HepG2 (cell line): ENCODE data around the gene ZMIZ1. TPM values are rescaled to one million over a fixed set of nuclear protein-coding genes. Genes with fewer than 3 reads are reported as not detected.
A peak's percentile ranks its signal among the peaks of the same experiment; 100 is the strongest.

Experiments
- ATAC-seq: fragments of 200-7000 bp; cut with Tn5 transposase; 3 replicates; pipeline ENCODE4 v1.9.1; 2020; ENCODE audit warnings: mild to moderate bottlenecking, moderate library complexity
- BruUV-seq: library from RNA; stranded (reverse); fragments of 400-500 nt; replicated peaks from 2 replicates; lab custom pipeline; 2021; lab: Mats Ljungman, UMichigan
- CTCF ChIA-PET: fragments of 300-600 bp; formaldehyde crosslinking; extraction: SDS; loops from one replicate; lab custom pipeline; 2021; ENCODE audit warnings: low total read pairs, inconsistent platforms, low intra/inter-chr PET ratio; lab: Yijun Ruan, JAX
- POLR2A ChIA-PET: fragments of 350-600 bp; sonication (Branson Sonifier 250); formaldehyde crosslinking; loops from one replicate; lab custom pipeline; 2020; ENCODE audit warnings: antibody characterized with exemption, inconsistent platforms; lab: Yijun Ruan, JAX
- DNase-seq: peaks from one replicate; pipeline ENCODE4 v3.0.0-alpha.2; 2015; ENCODE audit warnings: low spot score
- FAIRE-seq: peaks from 3 replicates; lab custom pipeline; 2011; peaks lifted over from hg19 to GRCh38; lab: Jason Lieb, UNC
- H2AFZ ChIP-seq: one replicate; pipeline ENCODE4 v1.6.1; 2011; ENCODE audit warnings: low read length, inconsistent platforms
- H3K27ac ChIP-seq: fragments of 300-600 bp; 3 replicates; pipeline ENCODE4 v1.8.0; 2011; ENCODE audit warnings: mixed run types, mild to moderate bottlenecking, mixed read lengths, low read length, inconsistent platforms; ENCODE audit not compliant: insufficient read depth; ENCODE audit errors: extremely low read length
- H3K27me3 ChIP-seq, 2 experiments: fragments of 200-600 bp in 1 of 2; 2 replicates in 1 of 2; 3 replicates in 1 of 2; pipeline versions ENCODE4 v1.6.0 to v1.8.0; 2011; ENCODE audit warnings: low read length in 2 of 2, mild to moderate bottlenecking in 2 of 2, moderate library complexity in 2 of 2, inconsistent platforms in 1 of 2; ENCODE audit not compliant: insufficient read depth in 2 of 2, control insufficient read depth in 1 of 2
- H3K36me3 ChIP-seq, 2 experiments: fragments of 200-600 bp in 1 of 2; replicated peaks in 1 of 2; 2 replicates in 1 of 2; 3 replicates in 1 of 2; pipeline versions ENCODE4 v1.5.1 to v1.8.0; 2011; ENCODE audit warnings: low read length in 2 of 2, inconsistent platforms in 1 of 2; ENCODE audit not compliant: insufficient read depth in 2 of 2, control insufficient read depth in 1 of 2
- H3K4me1 ChIP-seq: 2 replicates; pipeline ENCODE4 v1.5.1; 2012; ENCODE audit warnings: low read length, inconsistent platforms; ENCODE audit not compliant: insufficient read depth
- H3K4me2 ChIP-seq: 2 replicates; pipeline ENCODE4 v1.6.0; 2011; ENCODE audit warnings: low read depth, low read length, inconsistent platforms
- H3K4me3 ChIP-seq, 3 experiments: fragments of 200-600 bp in 1 of 3; sonication (generic), shearing (Covaris generic) in 1 of 3; replicated peaks in 1 of 3; 2 replicates each; pipeline ENCODE4 v1.5.1; 2011 to 2016; ENCODE audit warnings: low read length in 3 of 3, inconsistent platforms in 2 of 3, low read depth in 2 of 3, mild to moderate bottlenecking in 2 of 3, control low read depth in 1 of 3, mixed read lengths in 1 of 3; ENCODE audit not compliant: insufficient read depth in 1 of 3
- H3K79me2 ChIP-seq: one replicate; pipeline ENCODE4 v1.6.1; 2011; ENCODE audit warnings: low read length, inconsistent platforms; ENCODE audit not compliant: insufficient read depth
- H3K9ac ChIP-seq: 2 replicates; pipeline ENCODE4 v1.6.0; 2011; ENCODE audit warnings: mild to moderate bottlenecking, low read depth, low read length, inconsistent platforms; ENCODE audit not compliant: insufficient read depth
- H3K9me3 ChIP-seq: 2 replicates; pipeline ENCODE4 v1.5.1; 2012; ENCODE audit warnings: mild to moderate bottlenecking, low read length
- H4K20me1 ChIP-seq: 2 replicates; pipeline ENCODE4 v1.6.0; 2011; ENCODE audit warnings: inconsistent platforms, mild to moderate bottlenecking, low read length, moderate library complexity; ENCODE audit not compliant: insufficient read depth
- ATF2 ChIP-seq: sonication (generic); formaldehyde crosslinking; IDR thresholded peaks from 2 replicates; pipeline ENCODE4 v1.4.0; 2020; ENCODE audit warnings: missing genetic modification reagents
- HIC2 ChIP-seq: sonication (generic); formaldehyde crosslinking; IDR thresholded peaks from 2 replicates; pipeline ENCODE4 v1.9.0; 2022; ENCODE audit warnings: low read depth, missing genetic modification reagents
- HNRNPL ChIP-seq: fragments of 200-400 bp; formaldehyde crosslinking; IDR thresholded peaks from 2 replicates; pipeline ENCODE4 v1.6.1; 2017; ENCODE audit warnings: mild to moderate bottlenecking, low read depth, low read length
- RBFOX2 ChIP-seq: fragments of 200-400 bp; formaldehyde crosslinking; IDR thresholded peaks from 2 replicates; pipeline ENCODE4 v1.6.1; 2017; ENCODE audit warnings: low read depth, mild to moderate bottlenecking, low read length
- WGBS: methylation state at CpG from one replicate; pipeline ENCODE4 v1.1.6; 2017; ENCODE audit warnings: low lambda C conversion rate; 5-methylcytosine and 5-hydroxymethylcytosine counted together
- in situ Hi-C: cut with HindIII; loops from 2 replicates; pipeline ENCODE4 v1.10.0; 2017; ENCODE audit warnings: low pct_unique_long_range_greater_than_20kb; ENCODE audit not compliant: extremely low pct_ligation_motif_present
- intact Hi-C: fragments of 100-400 bp; cut with micrococcal nuclease; formaldehyde crosslinking; loops from one replicate; pipeline ENCODE4 v1.10.0; 2022; ENCODE audit not compliant: unreplicated experiment
- polyA plus RNA-seq, 8 experiments: library from polyadenylated mRNA; depleted of rRNA in 3 of 8; stranded (reverse) in 7 of 8; unstranded in 1 of 8; fragments of >200 nt; fragmentation: Illumina TruSeq in 4 of 8; extraction: Trizol in 4 of 8; gene quantifications; 2 replicates each; pipeline versions ENCODE4 v1.2.1 to v1.2.3, GENCODE V29; 2011 to 2016; ENCODE audit warnings: low read depth in 4 of 8, missing spikeins in 1 of 8, mixed read lengths in 1 of 8; ENCODE audit not compliant: insufficient read depth in 1 of 8
- total RNA-seq, 5 experiments: library from RNA; depleted of rRNA; stranded (reverse); fragments of >200 nt; fragmentation: Illumina TruSeq; extraction: Trizol; gene quantifications; 2 replicates each; pipeline ENCODE4 v1.2.3, GENCODE V29; 2016; ENCODE audit warnings: low read depth in 1 of 5

ZMIZ1 gene
- total and polyA plus RNA-seq, 2 of the 13 experiments (the other 11 are each of a cell fraction or from before 2014, with no cell fraction given), result 5.3 to 10.2 TPM

GRCh38 chr10:79351332-79351731 is 282.6 kb downstream of the ZMIZ1 start:
- in situ Hi-C loops, result no loop called here
- Histone ChIP-seq H4K20me1 (peaks cover 56% of the 10 kb centered on the region), H3K9ac (no peak overlapping the region), H3K4me1 (peaks cover 65% of the 10 kb centered on the region), H3K27ac (no peak overlapping the region), H3K4me2 (no peak overlapping the region), H3K79me2 (peaks cover 36% of the 10 kb centered on the region), H3K27me3 (no peaks in the 10 kb centered on the region), H3K4me3 (no peak overlapping the region), H3K36me3 (peaks cover 37 to 73% of the 10 kb centered on the region in 2 experiments), H2AFZ (no peak overlapping the region), H3K9me3 (no peaks in the 10 kb centered on the region)
- FAIRE-seq (no peak), ATAC-seq (no peak), DNase-seq (no peak)
- CTCF ChIA-PET, result no interaction called here
- no TSS peak for BruUV-seq
- WGBS, result 97% methylated on average over 13 of the region's 13 CpGs
- no peak for TF ChIP-seq HNRNPL
- TF ChIP-seq ATF2 (CRISPR knock-in tag), result no peak
- no peak for TF ChIP-seq HIC2 (CRISPR knock-in tag)
- TF ChIP-seq RBFOX2, result peak; percentile 48; the same call in 1 of the 2 replicates
- POLR2A ChIA-PET, result interaction anchor here (0.8 kb wide), 1 partner anchor 10 kb away, joined by 3 read pairs; no protein-coding TSS in a partner anchor
- intact Hi-C loops, result no loop called here
